Measurements from ENCODE around the gene PCOLCE2. TPM values are rescaled to one million over a fixed set of nuclear protein-coding genes. Genes with fewer than 3 reads are reported as not detected.

Gene PCOLCE2
- total and polyA plus RNA-seq, 2 donors (not counting 3 experiments of a cell fraction or from before 2014, with no cell fraction given), result not detected

GRCh38 chr3:142863930-142864920, 24.7 kb downstream of the PCOLCE2 start:
- no peaks in the 10 kb centered on the region for H3K36me3 ChIP-seq (ENCODE audit: control insufficient read depth in 2 of 2, extremely low read depth in 1 of 2, insufficient read depth in 2 of 2, low read length in 2 of 2)
- no peak overlapping the region for H3K4me2 ChIP-seq (ENCODE audit: insufficient read depth, low read length)
- dilution Hi-C loops (cut with MboI; ENCODE audit: extremely low pct_ligation_motif_present, low sequenced_read_pairs) (no loop called here), intact Hi-C loops (cut with micrococcal nuclease) (no loop called here)
- H3K4me1 ChIP-seq (ENCODE audit: control insufficient read depth, extremely low read depth, insufficient read depth, low read length), result no peaks in the 10 kb centered on the region
- H3K27me3 ChIP-seq (ENCODE audit: control insufficient read depth in 2 of 2, insufficient read depth in 2 of 2, low read length in 2 of 2), result peaks cover 18 to 46% of the 10 kb centered on the region in 2 experiments
- CTCF ChIA-PET, result interaction anchor here (1.2 kb wide), 1 partner anchor 35 kb away, joined by 4 read pairs; no protein-coding TSS in a partner anchor
- no peaks in the 10 kb centered on the region for H4K20me1 ChIP-seq (replicated peaks; ENCODE audit: control insufficient read depth, extremely low read depth, insufficient read depth, low read length)
- H3K27ac ChIP-seq (ENCODE audit: insufficient read depth, low read depth, low read length), result no peak overlapping the region
- BruUV-seq (replicated peaks), result no TSS peak
- H3K9ac ChIP-seq (replicated peaks; ENCODE audit: extremely low read depth, insufficient read depth, low read length), result no peak overlapping the region
- FAIRE-seq, result peak; percentile 28
- POLR2A ChIA-PET, result no interaction called here
- no peaks in the 10 kb centered on the region for H3K9me1 ChIP-seq (replicated peaks; ENCODE audit: control insufficient read depth, extremely low read depth, insufficient read depth, low read length)
- TF ChIP-seq CTCF (IDR thresholded peaks at IDR 0.05; ENCODE audit: extremely low read depth in 1 of 2, insufficient read depth in 1 of 2, low read depth in 1 of 2, low read length in 2 of 2), result no peak
- no peak for TF ChIP-seq FOS (IDR thresholded peaks at IDR 0.05; ENCODE audit: borderline replicate concordance, insufficient read depth, low read length)
- TF ChIP-seq POLR2A (IDR thresholded peaks at IDR 0.05; ENCODE audit: low read depth, low read length), result no peak
- TF ChIP-seq MAX (IDR thresholded peaks at IDR 0.05; ENCODE audit: insufficient read depth, insufficient read length), result no peak
- no peak for TF ChIP-seq MYC (IDR thresholded peaks at IDR 0.05; ENCODE audit: low read depth, low read length)
- TF ChIP-seq EZH2 (IDR thresholded peaks at IDR 0.05; ENCODE audit: borderline replicate concordance, low read depth, low read length, severe bottlenecking), result no peak
- no peak for TF ChIP-seq GATA2 (IDR thresholded peaks at IDR 0.05; ENCODE audit: insufficient read depth, insufficient read length, low read depth, low read length)
- TF ChIP-seq POLR2AphosphoS5 (IDR thresholded peaks at IDR 0.05; ENCODE audit: insufficient read depth, low read depth, low read length), result no peak
- no peak overlapping the region for H3K4me3 ChIP-seq (replicated peaks in 1 of 3; ENCODE audit: insufficient read depth in 1 of 3, low read depth in 1 of 3, low read length in 3 of 3)
- H3K79me2 ChIP-seq (ENCODE audit: control insufficient read depth, insufficient read depth, low read length), result no peaks in the 10 kb centered on the region
- H2AFZ ChIP-seq (ENCODE audit: low read depth, low read length), result no peak overlapping the region
- DNase-seq (ENCODE audit: low read depth, low spot score), result no peak
- H3K9me3 ChIP-seq (replicated peaks; ENCODE audit: control insufficient read depth, insufficient read depth, low read length), result no peaks in the 10 kb centered on the region

Data from endothelial cell of umbilical vein (primary cell).